K562 (cell line): ENCODE measurements around the gene EPSTI1. TPM values are rescaled to one million over a fixed set of nuclear protein-coding genes. Genes with fewer than 3 reads are reported as not detected.

Experiments
- ATAC-seq: fragments of 200-7000 bp; cut with Tn5 transposase; 3 replicates; pipeline ENCODE4 v1.9.1; 2020; ENCODE audit warnings: moderate library complexity
- BruUV-seq: library from RNA; stranded (reverse); fragments of 400-500 nt; replicated peaks from 2 replicates; lab custom pipeline; 2021; lab: Mats Ljungman, UMichigan
- CTCF ChIA-PET: fragments of 300-600 bp; formaldehyde crosslinking; extraction: SDS; loops from one replicate; lab custom pipeline; 2021; ENCODE audit warnings: low intra/inter-chr PET ratio; lab: Yijun Ruan, JAX
- POLR2A ChIA-PET: fragments of 300-600, 350-650 bp; sonication (Branson Sonifier 250); formaldehyde crosslinking; extraction: SDS; loops from one replicate; lab custom pipeline; 2021; ENCODE audit warnings: antibody characterized with exemption, inconsistent platforms; lab: Yijun Ruan, JAX
- DNase-seq, 4 experiments: peaks; one replicate each; pipeline versions ENCODE4 v3.0.0 to v3.0.0-alpha.2; 2011 to 2018; ENCODE audit warnings: low spot score in 3 of 4, mixed read lengths in 3 of 4; ENCODE audit errors: extremely low read depth in 1 of 4
- FAIRE-seq: peaks from 2 replicates; lab custom pipeline; 2011; peaks lifted over from hg19 to GRCh38; lab: Jason Lieb, UNC
- H2AFZ ChIP-seq: 2 replicates; pipeline ENCODE4 v1.6.0; 2011; ENCODE audit warnings: low read depth, low read length, control low read depth, inconsistent platforms
- H3K27ac ChIP-seq: fragments of 200-600 bp; 3 replicates; pipeline ENCODE4 v1.8.0; 2011; ENCODE audit warnings: low read depth, mild to moderate bottlenecking, control low read depth, inconsistent platforms, low read length, moderate library complexity, mixed read lengths; ENCODE audit errors: extremely low read depth
- H3K27me3 ChIP-seq, 2 experiments: fragments of 300-600 bp in 1 of 2; 2 replicates in 1 of 2; 3 replicates in 1 of 2; pipeline versions ENCODE4 v1.6.0 to v1.8.0; 2011; ENCODE audit warnings: inconsistent platforms in 2 of 2, low read length in 2 of 2, mild to moderate bottlenecking in 1 of 2, mixed read lengths in 1 of 2, moderate library complexity in 1 of 2; ENCODE audit not compliant: control insufficient read depth in 2 of 2, insufficient read depth in 2 of 2
- H3K36me3 ChIP-seq: fragments of 300-600 bp; 3 replicates; pipeline ENCODE4 v1.8.0; 2011; ENCODE audit warnings: mild to moderate bottlenecking, low read length, inconsistent platforms; ENCODE audit not compliant: control insufficient read depth, insufficient read depth
- H3K4me1 ChIP-seq, 2 experiments: fragments of 200-600 bp in 1 of 2; replicated peaks in 1 of 2; 2 replicates in 1 of 2; 3 replicates in 1 of 2; pipeline versions ENCODE4 v1.5.1 to v1.8.0; 2011; ENCODE audit warnings: inconsistent platforms in 2 of 2, low read length in 2 of 2, mild to moderate bottlenecking in 1 of 2, mixed read lengths in 1 of 2, moderate library complexity in 1 of 2; ENCODE audit not compliant: control insufficient read depth in 2 of 2, insufficient read depth in 2 of 2
- H3K4me2 ChIP-seq: 2 replicates; pipeline ENCODE4 v1.6.1; 2011; ENCODE audit warnings: low read length, control low read depth, inconsistent platforms, mixed read lengths; ENCODE audit not compliant: insufficient read depth
- H3K4me3 ChIP-seq: fragments of 200-600 bp; sonication (generic), shearing (Covaris generic); 2 replicates; pipeline ENCODE4 v1.5.1; 2016; ENCODE audit warnings: control low read depth, inconsistent platforms
- H3K79me2 ChIP-seq: fragments of 200-600 bp; 3 replicates; pipeline ENCODE4 v1.8.0; 2011; ENCODE audit warnings: low read length, inconsistent platforms; ENCODE audit not compliant: control insufficient read depth, insufficient read depth
- H3K9ac ChIP-seq, 2 experiments: 2 replicates each; pipeline versions ENCODE4 v1.6.0 to v1.6.1; 2011; ENCODE audit warnings: low read depth in 2 of 2, low read length in 2 of 2, control low read depth in 1 of 2, inconsistent platforms in 1 of 2, mild to moderate bottlenecking in 1 of 2, mixed read lengths in 1 of 2; ENCODE audit not compliant: insufficient read depth in 1 of 2
- H3K9me1 ChIP-seq: one replicate; pipeline ENCODE4 v1.6.0; 2011; ENCODE audit warnings: inconsistent platforms, mild to moderate bottlenecking, low read length, moderate library complexity; ENCODE audit not compliant: control insufficient read depth, insufficient read depth
- H3K9me3 ChIP-seq: replicated peaks from 2 replicates; pipeline ENCODE4 v1.5.1; 2011; ENCODE audit warnings: low read depth, low read length, inconsistent platforms; ENCODE audit not compliant: control insufficient read depth, insufficient read depth
- H4K20me1 ChIP-seq: replicated peaks from 2 replicates; pipeline ENCODE4 v1.6.1; 2011; ENCODE audit warnings: low read length, inconsistent platforms, mixed read lengths; ENCODE audit not compliant: control insufficient read depth, insufficient read depth
- FIP1L1 ChIP-seq: fragments of 200-400 bp; formaldehyde crosslinking; IDR thresholded peaks from 2 replicates; pipeline ENCODE4 v1.6.1; 2018; ENCODE audit warnings: mild to moderate bottlenecking, low read depth, low read length; ENCODE audit not compliant: poor library complexity, severe bottlenecking
- RBM39 ChIP-seq: fragments of 200-400 bp; formaldehyde crosslinking; optimal IDR thresholded peaks from 2 replicates; pipeline ENCODE3; 2018; ENCODE audit warnings: low read depth, low read length
- REST ChIP-seq, 2 experiments: fragments of 450-650 bp; formaldehyde crosslinking in 1 of 2; IDR thresholded peaks; 2 replicates each; pipeline versions ENCODE4 v1.4.0 to v1.6.1; 2014 to 2020; ENCODE audit warnings: mild to moderate bottlenecking in 2 of 2, borderline replicate concordance in 1 of 2, low read depth in 1 of 2
- RFX5 ChIP-seq: IDR thresholded peaks from 2 replicates; pipeline ENCODE4 v1.6.1; 2011; ENCODE audit warnings: low read depth, mild to moderate bottlenecking, improper control_type of control experiment, low read length
- SMARCE1 ChIP-seq: fragments of 450-650 bp; IDR thresholded peaks from 2 replicates; pipeline ENCODE4 v1.7.1; 2016; ENCODE audit warnings: mild to moderate bottlenecking
- TBL1XR1 ChIP-seq, 2 experiments: IDR thresholded peaks; 2 replicates each; pipeline ENCODE4 v1.6.1; 2012; ENCODE audit warnings: improper control_type of control experiment in 2 of 2, low read length in 2 of 2, mild to moderate bottlenecking in 1 of 2
- TCF7 ChIP-seq: sonication (generic); IDR thresholded peaks from 2 replicates; pipeline ENCODE4 v1.6.1; 2016; ENCODE audit warnings: antibody characterized with exemption, borderline replicate concordance
- TGIF2 ChIP-seq: sonication (generic); formaldehyde crosslinking; IDR thresholded peaks from 2 replicates; pipeline ENCODE4 v1.8.1; 2022; ENCODE audit warnings: mild to moderate bottlenecking, missing genetic modification reagents, moderate library complexity
- WHSC1 ChIP-seq: IDR thresholded peaks from one replicate; pipeline ENCODE4 v1.6.1; 2012; ENCODE audit warnings: low read length, control low read depth, inconsistent platforms
- ZNF165 ChIP-seq: fragments of 250-450 bp; sonication (Bioruptor Pico); IDR thresholded peaks from 2 replicates; pipeline ENCODE4 v1.4.0; 2020; ENCODE audit warnings: borderline replicate concordance
- ZNF551 ChIP-seq: fragments of 250-450 bp; sonication (Bioruptor Pico); IDR thresholded peaks from 2 replicates; pipeline ENCODE4 v1.5.0; 2021; ENCODE audit warnings: mild to moderate bottlenecking, moderate library complexity
- ZNF586 ChIP-seq: fragments of 450-650 bp; formaldehyde crosslinking; conservative IDR thresholded peaks from 2 replicates; pipeline ENCODE4 v1.4.0; 2020; ENCODE audit warnings: mild to moderate bottlenecking, moderate library complexity
- ZNF589 ChIP-seq: fragments of 200-800 bp; sonication (Bioruptor generic); IDR thresholded peaks from 2 replicates; pipeline ENCODE4 v1.6.1; 2016; ENCODE audit warnings: low read depth, missing genetic modification characterization, missing compliant biosample characterization
- WGBS: fragments of 100-300 bp; shearing (Covaris generic); methylation state at CpG from one replicate; pipeline ENCODE4 v1.1.6; 2016; ENCODE audit warnings: low coverage, mixed read lengths; ENCODE audit not compliant: insufficient coverage; ENCODE audit errors: missing lambda C conversion rate; 5-methylcytosine and 5-hydroxymethylcytosine counted together
- in situ Hi-C: fragments of 300-500 bp; cut with MboI; formaldehyde crosslinking; loops from 4 replicates; pipeline ENCODE4 v1.15.0; 2018; ENCODE audit warnings: inconsistent platforms, mixed read lengths
- intact Hi-C: fragments of 100-400 bp; cut with micrococcal nuclease; formaldehyde crosslinking; loops from 2 replicates; pipeline ENCODE4 v1.14.2; 2022
- polyA plus RNA-seq, 8 experiments: library from polyadenylated mRNA; depleted of rRNA in 4 of 8; stranded (reverse) in 5 of 8; unstranded in 3 of 8; fragments of >200 nt; fragmentation: Nextera tagmentation in 2 of 8; fragmentation: Illumina TruSeq in 1 of 8; extraction: Ambion mirVana in 2 of 8; extraction: Trizol in 1 of 8; gene quantifications; 2 replicates each; pipeline versions ENCODE4 v1.2.1 to v1.2.3, GENCODE V29; 2011 to 2014; ENCODE audit warnings: inconsistent platforms in 1 of 8, missing spikeins in 1 of 8
- total RNA-seq, 7 experiments: library from RNA; depleted of rRNA in 6 of 7; stranded (reverse); fragments of >200 nt in 6 of 7; fragmentation: Illumina TruSeq in 2 of 7; extraction: Trizol in 2 of 7; gene quantifications; 2 replicates each; pipeline versions ENCODE4 v1.2.1 to v1.2.3, GENCODE V29; 2011 to 2021; ENCODE audit warnings: low replicate concordance in 1 of 7

The EPSTI1 gene
- total and polyA plus RNA-seq, 9 of the 15 experiments (the other 6 are each of a cell fraction or from before 2014, with no cell fraction given), result 0.18 to 1.0 TPM; not detected in 7

DNA sequence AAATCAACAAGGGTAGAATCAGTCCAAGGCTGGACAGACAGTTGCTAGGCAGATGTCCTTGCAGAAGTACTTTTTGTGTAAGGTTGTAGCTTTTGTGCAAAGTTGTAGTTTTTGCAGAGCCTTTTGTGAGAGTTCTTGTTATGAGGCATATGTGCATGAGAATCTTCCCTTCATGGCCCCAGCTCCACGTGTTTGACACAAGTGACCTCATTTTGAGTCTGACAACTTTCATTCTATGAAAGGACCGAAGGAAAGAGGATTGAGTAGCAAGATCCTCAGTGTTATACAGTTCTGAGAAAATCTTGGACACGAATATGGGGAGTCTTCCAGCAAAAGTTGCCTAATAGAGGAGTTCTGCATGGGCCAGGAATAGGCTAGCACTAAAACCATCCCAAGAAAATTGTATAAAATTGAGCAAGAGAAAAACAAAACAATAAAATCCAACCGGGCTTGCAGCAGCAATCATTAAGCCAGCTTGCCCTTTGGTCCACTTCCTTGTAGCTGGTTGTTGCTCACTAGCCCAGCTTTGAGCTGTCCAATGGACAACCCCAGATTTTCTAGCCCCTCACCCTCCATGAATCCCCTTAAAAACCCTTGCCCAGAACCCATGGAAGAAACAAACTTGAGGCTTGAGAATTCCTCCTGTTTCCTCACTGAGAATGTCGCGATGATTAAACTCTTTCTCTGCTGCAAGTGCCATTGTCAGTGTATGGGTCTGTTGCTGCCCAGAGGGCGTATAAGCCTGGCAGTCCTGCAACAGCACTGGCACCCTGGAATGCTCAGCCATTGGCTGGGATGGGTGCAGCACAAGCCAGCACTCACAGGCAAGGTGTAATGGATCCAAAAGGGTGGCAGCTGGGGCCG, 6.5 kb downstream of the EPSTI1 start:
- ChIA-PET CTCF (no interaction called here), POLR2A (interaction anchor here (0.9 kb wide), 1 partner anchor 29 kb away, joined by 3 read pairs; no protein-coding TSS in a partner anchor)
- H3K79me2 ChIP-seq, result no peaks in the 10 kb centered on the region
- H3K4me3 ChIP-seq, result no peak overlapping the region
- no peak overlapping the region for H2AFZ ChIP-seq
- H3K4me1 ChIP-seq, result no peaks in the 10 kb centered on the region
- no TSS peak for BruUV-seq
- DNase-seq (no peak), FAIRE-seq (no peak), ATAC-seq (no peak)
- in situ Hi-C loops (no loop called here), intact Hi-C loops (no loop called here)
- no peaks in the 10 kb centered on the region for H3K9me3 ChIP-seq
- no peak overlapping the region for H3K9ac ChIP-seq
- no peaks in the 10 kb centered on the region for H3K27me3 ChIP-seq
- no peaks in the 10 kb centered on the region for H4K20me1 ChIP-seq
- no peaks in the 10 kb centered on the region for H3K36me3 ChIP-seq
- 2% methylated on average over 7 of the region's 8 CpGs for WGBS
- no peak overlapping the region for H3K4me2 ChIP-seq
- no peak overlapping the region for H3K27ac ChIP-seq
- H3K9me1 ChIP-seq, result no peaks in the 10 kb centered on the region
- TF ChIP-seq TCF7 (no peak), TBL1XR1 (IDR thresholded peaks at IDR 0.05; ENCODE audit: low read length in 2 of 2) (no peak), RFX5 (no peak), WHSC1 (no peak), TGIF2 (CRISPR knock-in tag) (no peak), ZNF589 (CRISPR knock-in tag) (no peak), ZNF165 (CRISPR knock-in tag) (no peak), ZNF586 (CRISPR knock-in tag) (no peak), SMARCE1 (no peak), RBM39 (no peak), REST (IDR thresholded peaks at IDR 0.05; ENCODE audit: borderline replicate concordance) (no peak), REST (CRISPR knock-in tag; IDR thresholded peaks at IDR 0.05; ENCODE audit: low read depth) (no peak), ZNF551 (no peak), FIP1L1 (no peak)
